Thoracic aorta (tissue), 2 donors: ENCODE measurements around the gene TSPAN8. TPM values are rescaled to one million over a fixed set of nuclear protein-coding genes. Genes with fewer than 3 reads are reported as not detected.

Experiments used
- ATAC-seq: fragments of 150-250 bp; one replicate; pipeline ENCODE4 v1.8.0; 2017; ENCODE audit warnings: low read depth; ENCODE audit not compliant: insufficient number of reproducible peaks, low FRiP score
- DNase-seq: peaks from one replicate; pipeline ENCODE4 v3.0.0-alpha.2; 2020; ENCODE audit warnings: low spot score
- H3K27ac ChIP-seq, 2 donors: fragments of 200-600 bp; sonication (generic); 1 replicate in 1 of 2; 2 replicates in 1 of 2; pipeline ENCODE4 v1.5.1; 2016; ENCODE audit warnings: mild to moderate bottlenecking in 2 of 2, moderate library complexity in 2 of 2
- H3K27me3 ChIP-seq: fragments of 200-600 bp; sonication (generic); replicated peaks from 2 replicates; pipeline ENCODE4 v1.6.0; 2016; ENCODE audit warnings: mild to moderate bottlenecking; ENCODE audit not compliant: insufficient read depth
- H3K36me3 ChIP-seq: fragments of 200-600 bp; sonication (generic); one replicate; pipeline ENCODE4 v1.5.1; 2016
- H3K4me1 ChIP-seq, 2 donors: fragments of 200-600 bp; sonication (generic); 1 replicate in 1 of 2; 2 replicates in 1 of 2; pipeline versions ENCODE4 v1.5.1 to v1.6.0; 2016; ENCODE audit warnings: low read depth in 2 of 2, mild to moderate bottlenecking in 1 of 2; ENCODE audit not compliant: control insufficient read depth in 1 of 2
- H3K4me3 ChIP-seq: fragments of 200-600 bp; sonication (generic); 2 replicates; pipeline ENCODE4 v1.5.1; 2016; ENCODE audit warnings: mild to moderate bottlenecking
- H3K9me3 ChIP-seq: fragments of 200-600 bp; sonication (generic); 2 replicates; pipeline ENCODE4 v1.5.1; 2016
- CTCF ChIP-seq: fragments of 200-600 bp; sonication (generic); IDR thresholded peaks from one replicate; pipeline ENCODE4 v1.5.1; 2019; ENCODE audit warnings: antibody characterized with exemption
- total RNA-seq, 2 donors: library from RNA; depleted of rRNA; stranded (reverse); fragments of >200 nt; gene quantifications; one replicate each; pipeline versions ENCODE4 v1.1.0 to v1.2.3, GENCODE V29; 2016

Gene TSPAN8
- total RNA-seq, 2 donors from 2014 or later, result 12.8 to 70.9 TPM

- DNase-seq, result no peak
- Histone ChIP-seq H3K4me3 (no peak overlapping the region), H3K9me3 (no peaks in the 10 kb centered on the region), H3K4me1 (no peaks in the 10 kb centered on the region), H3K36me3 (no peaks in the 10 kb centered on the region), H3K27ac (no peak overlapping the region), H3K27me3 (no peaks in the 10 kb centered on the region)
- no peak for ATAC-seq
- TF ChIP-seq CTCF, result no peak
These were observed 6.9 kb upstream of the TSPAN8 start for GRCh38 chr12:71164568-71165197.

- H3K9me3 ChIP-seq, result no peaks in the 10 kb centered on the region
- H3K4me3 ChIP-seq, result no peak overlapping the region
- ATAC-seq (no peak), DNase-seq (no peak)
- no peaks in the 10 kb centered on the region for H3K27me3 ChIP-seq
- H3K27ac ChIP-seq, result no peak overlapping the region
- no peaks in the 10 kb centered on the region for H3K36me3 ChIP-seq
- H3K4me1 ChIP-seq, result peaks cover 0 to 3% of the 10 kb centered on the region in 2 donors
- no peak for TF ChIP-seq CTCF
These were observed 6.4 kb upstream of the TSPAN8 start for GRCh38 chr12:71164166-71164565.

GRCh38 chr12:71162832-71163763 is 5.3 kb upstream of the TSPAN8 start:
- no peak for TF ChIP-seq CTCF
- no peak for DNase-seq
- Histone ChIP-seq H3K27me3 (no peaks in the 10 kb centered on the region), H3K27ac (no peak overlapping the region), H3K36me3 (no peaks in the 10 kb centered on the region), H3K4me1 (peaks cover 2 to 14% of the 10 kb centered on the region in 2 donors), H3K4me3 (no peak overlapping the region), H3K9me3 (no peaks in the 10 kb centered on the region)
- no peak for ATAC-seq

- Histone ChIP-seq H3K9me3 (no peaks in the 10 kb centered on the region), H3K27ac (no peak overlapping the region), H3K4me3 (no peak overlapping the region), H3K4me1 (peaks cover 4 to 27% of the 10 kb centered on the region in 2 donors), H3K36me3 (no peaks in the 10 kb centered on the region), H3K27me3 (no peaks in the 10 kb centered on the region)
- ATAC-seq, result no peak
- no peak for TF ChIP-seq CTCF
- no peak for DNase-seq
These were observed 3.8 kb upstream of the TSPAN8 start for GRCh38 chr12:71161591-71161990.

- ATAC-seq (no peak), DNase-seq (no peak)
- Histone ChIP-seq H3K9me3 (no peaks in the 10 kb centered on the region), H3K27me3 (no peaks in the 10 kb centered on the region), H3K4me1 (peaks cover 4 to 27% of the 10 kb centered on the region in 2 donors), H3K4me3 (no peak overlapping the region), H3K27ac (no peak overlapping the region), H3K36me3 (no peaks in the 10 kb centered on the region)
- TF ChIP-seq CTCF, result no peak
These were observed 2.8 kb upstream of the TSPAN8 start for GRCh38 chr12:71160585-71160984.
